Testis (tissue), 2 donors: Measurements from ENCODE around the gene DNAH6.

Experiments
- POLR2A ChIP-seq: fragments of 450-650 bp; IDR thresholded peaks from one replicate; pipeline ENCODE4 v1.6.1; 2017; ENCODE audit warnings: antibody characterized with exemption, mild to moderate bottlenecking, moderate library complexity
- TF ChIP-seq, protein P1 (sequence below), 3 experiments: fragments of 450-650 bp in 2 of 3; fragments of 200-600 bp in 1 of 3; sonication (generic) in 1 of 3; IDR thresholded peaks; one replicate each; pipeline ENCODE4 v1.5.1; 2016 to 2019; ENCODE audit warnings: antibody characterized with exemption in 3 of 3, mild to moderate bottlenecking in 2 of 3, moderate library complexity in 1 of 3

DNA sequence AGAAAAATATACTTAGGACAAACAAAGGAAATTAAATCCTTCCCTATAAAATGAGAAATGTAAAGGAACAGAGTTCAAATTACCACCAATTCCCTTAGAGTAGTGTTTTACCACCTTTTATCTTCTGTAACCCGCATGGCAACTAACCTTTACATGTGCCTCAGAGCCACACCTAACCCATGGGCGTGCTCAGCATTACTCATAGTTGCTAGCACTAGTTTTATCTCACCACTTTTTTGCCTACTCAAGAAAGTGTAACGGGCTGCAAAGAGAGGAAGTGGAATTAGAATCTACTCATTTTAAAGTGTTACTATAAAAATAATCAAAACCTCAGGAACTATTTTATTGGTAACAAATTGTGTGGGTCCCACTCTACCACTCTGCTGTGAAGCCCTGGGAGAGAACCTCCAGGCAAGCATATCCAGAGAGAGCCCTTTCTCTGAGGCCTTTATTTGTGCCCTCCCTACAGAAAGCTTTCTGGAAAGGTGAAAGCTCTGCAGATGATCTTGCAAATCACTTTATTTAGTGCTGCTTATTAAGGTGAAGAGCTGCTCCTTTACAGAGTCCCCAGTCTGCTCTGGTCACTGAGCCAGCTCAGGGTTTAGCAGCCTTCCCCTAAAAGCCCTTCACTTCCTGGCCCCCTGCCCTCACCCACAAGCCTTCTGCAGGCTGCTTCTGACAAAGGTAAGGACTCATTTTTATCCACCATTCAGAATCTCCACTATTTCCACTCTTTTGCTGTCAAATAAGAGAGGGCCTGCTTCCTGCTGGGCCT is 265.8 kb downstream of the DNAH6 start:
- TF ChIP-seq, protein P1, sequence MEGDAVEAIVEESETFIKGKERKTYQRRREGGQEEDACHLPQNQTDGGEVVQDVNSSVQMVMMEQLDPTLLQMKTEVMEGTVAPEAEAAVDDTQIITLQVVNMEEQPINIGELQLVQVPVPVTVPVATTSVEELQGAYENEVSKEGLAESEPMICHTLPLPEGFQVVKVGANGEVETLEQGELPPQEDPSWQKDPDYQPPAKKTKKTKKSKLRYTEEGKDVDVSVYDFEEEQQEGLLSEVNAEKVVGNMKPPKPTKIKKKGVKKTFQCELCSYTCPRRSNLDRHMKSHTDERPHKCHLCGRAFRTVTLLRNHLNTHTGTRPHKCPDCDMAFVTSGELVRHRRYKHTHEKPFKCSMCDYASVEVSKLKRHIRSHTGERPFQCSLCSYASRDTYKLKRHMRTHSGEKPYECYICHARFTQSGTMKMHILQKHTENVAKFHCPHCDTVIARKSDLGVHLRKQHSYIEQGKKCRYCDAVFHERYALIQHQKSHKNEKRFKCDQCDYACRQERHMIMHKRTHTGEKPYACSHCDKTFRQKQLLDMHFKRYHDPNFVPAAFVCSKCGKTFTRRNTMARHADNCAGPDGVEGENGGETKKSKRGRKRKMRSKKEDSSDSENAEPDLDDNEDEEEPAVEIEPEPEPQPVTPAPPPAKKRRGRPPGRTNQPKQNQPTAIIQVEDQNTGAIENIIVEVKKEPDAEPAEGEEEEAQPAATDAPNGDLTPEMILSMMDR (IDR thresholded peaks at IDR 0.05): no peak
- no peak for TF ChIP-seq POLR2A
